ENCODE data around the gene HCN2. TPM values are rescaled to one million over a fixed set of nuclear protein-coding genes. Genes with fewer than 3 reads are reported as not detected.

Gene HCN2
- polyA plus RNA-seq, 1 donor from 2014 or later, result 4.7 TPM

DNA sequence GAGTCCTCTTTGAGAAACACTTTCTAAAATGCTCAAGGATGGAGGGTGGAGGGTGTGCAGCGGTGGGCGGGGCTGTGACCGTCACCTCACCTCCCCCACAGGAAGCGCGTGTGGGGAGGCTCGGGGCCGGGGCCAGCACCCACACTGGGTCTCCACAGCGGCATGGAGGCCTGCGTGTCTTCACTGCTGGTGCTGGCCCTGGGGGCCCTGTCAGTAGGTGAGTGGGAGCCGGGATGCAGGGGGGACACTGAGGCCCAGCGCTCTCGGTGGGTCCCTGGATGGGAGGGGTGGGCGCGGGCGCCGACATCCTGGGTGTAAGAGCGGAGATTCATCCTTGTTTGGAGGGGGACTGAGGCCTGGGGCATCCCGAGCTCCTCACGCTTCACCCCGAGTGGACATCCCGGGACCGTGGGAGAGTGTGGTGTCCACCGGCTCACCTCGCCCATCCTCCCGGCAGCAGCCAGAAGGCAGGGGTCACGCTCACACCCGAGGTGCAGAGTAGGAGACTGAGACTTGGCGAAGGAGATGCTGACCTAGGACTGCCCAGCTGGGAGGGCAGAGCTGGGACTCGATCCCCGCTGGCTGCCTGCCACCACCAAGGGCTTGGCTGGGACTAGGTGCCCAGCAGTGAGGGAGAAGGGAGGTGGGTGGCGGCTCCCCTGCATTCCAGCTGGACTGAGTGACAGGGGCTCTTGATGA is 45.6 kb upstream of the HCN2 start, which contains the start of gene GZMM:
TSS of gene GZMM (plus strand) at position 144 of the 699 bp plus-strand sequence. CDS start at position 163, 19 bp downstream.
- H3K27ac ChIP-seq (ENCODE audit: low read length), result no peak within 1 kb of the TSS
- no peaks in the 10 kb centered on the region for H4K20me1 ChIP-seq (ENCODE audit: insufficient read depth)
- H3K9me3 ChIP-seq (ENCODE audit: low read length), result no peaks in the 10 kb centered on the region
- H3K9ac ChIP-seq (ENCODE audit: low read length), result no peak within 1 kb of the TSS
- no peaks in the 10 kb centered on the region for H3K36me3 ChIP-seq (ENCODE audit: insufficient read depth, low read length)
- no peak within 1 kb of the TSS for H3K4me3 ChIP-seq (ENCODE audit: low read length)
- TF ChIP-seq EP300 (conservative IDR thresholded peaks at IDR 0.05; ENCODE audit: poor library complexity, severe bottlenecking) (no peak), RAD21 (conservative IDR thresholded peaks at IDR 0.05) (no peak), SMC3 (conservative IDR thresholded peaks at IDR 0.05; ENCODE audit: poor library complexity) (no peak), TAF1 (IDR thresholded peaks at IDR 0.05; ENCODE audit: low read depth) (no peak), POLR2AphosphoS5 (IDR thresholded peaks at IDR 0.05) (no peak), MXI1 (conservative IDR thresholded peaks at IDR 0.05; ENCODE audit: poor library complexity, severe bottlenecking) (no peak), EZH2 (IDR thresholded peaks at IDR 0.05; ENCODE audit: borderline replicate concordance, insufficient read depth, low read length, poor library complexity, severe bottlenecking) (no peak)
- TF ChIP-seq, protein P1, sequence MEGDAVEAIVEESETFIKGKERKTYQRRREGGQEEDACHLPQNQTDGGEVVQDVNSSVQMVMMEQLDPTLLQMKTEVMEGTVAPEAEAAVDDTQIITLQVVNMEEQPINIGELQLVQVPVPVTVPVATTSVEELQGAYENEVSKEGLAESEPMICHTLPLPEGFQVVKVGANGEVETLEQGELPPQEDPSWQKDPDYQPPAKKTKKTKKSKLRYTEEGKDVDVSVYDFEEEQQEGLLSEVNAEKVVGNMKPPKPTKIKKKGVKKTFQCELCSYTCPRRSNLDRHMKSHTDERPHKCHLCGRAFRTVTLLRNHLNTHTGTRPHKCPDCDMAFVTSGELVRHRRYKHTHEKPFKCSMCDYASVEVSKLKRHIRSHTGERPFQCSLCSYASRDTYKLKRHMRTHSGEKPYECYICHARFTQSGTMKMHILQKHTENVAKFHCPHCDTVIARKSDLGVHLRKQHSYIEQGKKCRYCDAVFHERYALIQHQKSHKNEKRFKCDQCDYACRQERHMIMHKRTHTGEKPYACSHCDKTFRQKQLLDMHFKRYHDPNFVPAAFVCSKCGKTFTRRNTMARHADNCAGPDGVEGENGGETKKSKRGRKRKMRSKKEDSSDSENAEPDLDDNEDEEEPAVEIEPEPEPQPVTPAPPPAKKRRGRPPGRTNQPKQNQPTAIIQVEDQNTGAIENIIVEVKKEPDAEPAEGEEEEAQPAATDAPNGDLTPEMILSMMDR (IDR thresholded peaks at IDR 0.05; ENCODE audit: poor library complexity, severe bottlenecking), result no peak
- TF ChIP-seq, protein P2, sequence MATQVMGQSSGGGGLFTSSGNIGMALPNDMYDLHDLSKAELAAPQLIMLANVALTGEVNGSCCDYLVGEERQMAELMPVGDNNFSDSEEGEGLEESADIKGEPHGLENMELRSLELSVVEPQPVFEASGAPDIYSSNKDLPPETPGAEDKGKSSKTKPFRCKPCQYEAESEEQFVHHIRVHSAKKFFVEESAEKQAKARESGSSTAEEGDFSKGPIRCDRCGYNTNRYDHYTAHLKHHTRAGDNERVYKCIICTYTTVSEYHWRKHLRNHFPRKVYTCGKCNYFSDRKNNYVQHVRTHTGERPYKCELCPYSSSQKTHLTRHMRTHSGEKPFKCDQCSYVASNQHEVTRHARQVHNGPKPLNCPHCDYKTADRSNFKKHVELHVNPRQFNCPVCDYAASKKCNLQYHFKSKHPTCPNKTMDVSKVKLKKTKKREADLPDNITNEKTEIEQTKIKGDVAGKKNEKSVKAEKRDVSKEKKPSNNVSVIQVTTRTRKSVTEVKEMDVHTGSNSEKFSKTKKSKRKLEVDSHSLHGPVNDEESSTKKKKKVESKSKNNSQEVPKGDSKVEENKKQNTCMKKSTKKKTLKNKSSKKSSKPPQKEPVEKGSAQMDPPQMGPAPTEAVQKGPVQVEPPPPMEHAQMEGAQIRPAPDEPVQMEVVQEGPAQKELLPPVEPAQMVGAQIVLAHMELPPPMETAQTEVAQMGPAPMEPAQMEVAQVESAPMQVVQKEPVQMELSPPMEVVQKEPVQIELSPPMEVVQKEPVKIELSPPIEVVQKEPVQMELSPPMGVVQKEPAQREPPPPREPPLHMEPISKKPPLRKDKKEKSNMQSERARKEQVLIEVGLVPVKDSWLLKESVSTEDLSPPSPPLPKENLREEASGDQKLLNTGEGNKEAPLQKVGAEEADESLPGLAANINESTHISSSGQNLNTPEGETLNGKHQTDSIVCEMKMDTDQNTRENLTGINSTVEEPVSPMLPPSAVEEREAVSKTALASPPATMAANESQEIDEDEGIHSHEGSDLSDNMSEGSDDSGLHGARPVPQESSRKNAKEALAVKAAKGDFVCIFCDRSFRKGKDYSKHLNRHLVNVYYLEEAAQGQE (IDR thresholded peaks at IDR 0.05; ENCODE audit: borderline replicate concordance), result no peak
- H3K27me3 ChIP-seq (ENCODE audit: insufficient read depth, low read depth, low read length), result no peaks in the 10 kb centered on the region
- no peaks in the 10 kb centered on the region for H3F3A ChIP-seq (ENCODE audit: insufficient read depth, low read length, poor library complexity, severe bottlenecking)
- no peaks in the 10 kb centered on the region for H3K9me2 ChIP-seq (ENCODE audit: insufficient read depth, low read length)
- no peak within 1 kb of the TSS for H3K4me2 ChIP-seq (ENCODE audit: low read length)
- no peaks in the 10 kb centered on the region for H3K79me2 ChIP-seq (replicated peaks; ENCODE audit: insufficient read depth, low read length)
- no peak within 1 kb of the TSS for H2AFZ ChIP-seq (ENCODE audit: low read depth, low read length)

DNA sequence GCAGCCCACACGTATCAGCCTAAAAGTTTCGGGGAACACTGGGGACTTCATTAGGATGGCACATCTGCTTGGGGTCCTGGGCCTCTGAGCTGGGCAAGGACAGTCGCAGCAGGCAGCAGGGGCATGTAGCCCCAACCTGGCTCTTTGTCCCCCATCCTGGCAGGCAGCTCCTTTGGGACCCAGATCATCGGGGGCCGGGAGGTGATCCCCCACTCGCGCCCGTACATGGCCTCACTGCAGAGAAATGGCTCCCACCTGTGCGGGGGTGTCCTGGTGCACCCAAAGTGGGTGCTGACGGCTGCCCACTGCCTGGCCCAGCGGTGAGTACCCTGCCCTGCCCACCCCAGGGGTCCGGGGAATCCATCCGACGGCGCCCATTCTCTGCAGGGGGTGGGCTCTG is 42.6 kb upstream of the HCN2 start:
- H2AFZ ChIP-seq (ENCODE audit: low read depth, low read length), result no peak overlapping the region
- no peak overlapping the region for H3K4me3 ChIP-seq (ENCODE audit: low read length)
- H3K27me3 ChIP-seq (ENCODE audit: insufficient read depth, low read depth, low read length), result no peaks in the 10 kb centered on the region
- no peaks in the 10 kb centered on the region for H4K20me1 ChIP-seq (ENCODE audit: insufficient read depth)
- H3K36me3 ChIP-seq (ENCODE audit: insufficient read depth, low read length), result no peaks in the 10 kb centered on the region
- H3F3A ChIP-seq (ENCODE audit: insufficient read depth, low read length, poor library complexity, severe bottlenecking), result no peaks in the 10 kb centered on the region
- TF ChIP-seq EZH2 (IDR thresholded peaks at IDR 0.05; ENCODE audit: borderline replicate concordance, insufficient read depth, low read length, poor library complexity, severe bottlenecking) (no peak), EP300 (conservative IDR thresholded peaks at IDR 0.05; ENCODE audit: poor library complexity, severe bottlenecking) (no peak), MXI1 (conservative IDR thresholded peaks at IDR 0.05; ENCODE audit: poor library complexity, severe bottlenecking) (no peak), TAF1 (IDR thresholded peaks at IDR 0.05; ENCODE audit: low read depth) (no peak), POLR2AphosphoS5 (IDR thresholded peaks at IDR 0.05) (no peak), SMC3 (conservative IDR thresholded peaks at IDR 0.05; ENCODE audit: poor library complexity) (no peak), RAD21 (conservative IDR thresholded peaks at IDR 0.05) (no peak)
- TF ChIP-seq, protein P2 (IDR thresholded peaks at IDR 0.05; ENCODE audit: borderline replicate concordance), result no peak
- TF ChIP-seq, protein P1 (IDR thresholded peaks at IDR 0.05; ENCODE audit: poor library complexity, severe bottlenecking), result no peak
- no peaks in the 10 kb centered on the region for H3K9me3 ChIP-seq (ENCODE audit: low read length)
- no peak overlapping the region for H3K4me2 ChIP-seq (ENCODE audit: low read length)
- no peaks in the 10 kb centered on the region for H3K9me2 ChIP-seq (ENCODE audit: insufficient read depth, low read length)
- H3K9ac ChIP-seq (ENCODE audit: low read length), result no peak overlapping the region
- no peaks in the 10 kb centered on the region for H3K79me2 ChIP-seq (replicated peaks; ENCODE audit: insufficient read depth, low read length)
- no peak overlapping the region for H3K27ac ChIP-seq (ENCODE audit: low read length)

Data from neural cell (in vitro differentiated cells).